HG03039 (cell line): Measurements from ENCODE around the gene STIM2.

Source experiments
- ATAC-seq: cut with Tn5 transposase; IDR thresholded peaks from one replicate; pipeline ENCODE4 v1.9.1; 2021; ENCODE audit warnings: mild to moderate bottlenecking, moderate library complexity; ENCODE audit not compliant: unreplicated experiment

Gene STIM2

DNA sequence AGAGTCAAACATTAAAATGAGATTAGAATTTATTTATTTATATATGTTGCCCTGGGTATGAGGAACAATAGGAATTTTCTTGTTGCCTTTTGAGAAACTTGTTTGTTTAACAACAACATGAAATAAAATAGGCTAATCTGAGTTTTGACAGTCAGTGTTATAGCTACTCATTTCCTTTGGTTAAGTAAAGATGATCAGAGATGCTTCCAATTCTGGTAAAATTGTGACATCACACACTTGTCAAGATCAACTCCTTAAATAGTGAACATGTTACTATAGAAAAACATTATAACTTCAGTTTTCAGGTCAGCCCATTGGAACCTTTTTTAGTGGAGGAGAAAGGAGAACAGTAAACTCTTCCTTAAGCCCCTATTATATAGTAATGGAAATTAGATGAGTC lies 136.1 kb downstream of the STIM2 start:
- ATAC-seq = no peak

GRCh38 chr4:26999689-27000088 lies 139.0 kb downstream of the STIM2 start:
- no peak for ATAC-seq

DNA sequence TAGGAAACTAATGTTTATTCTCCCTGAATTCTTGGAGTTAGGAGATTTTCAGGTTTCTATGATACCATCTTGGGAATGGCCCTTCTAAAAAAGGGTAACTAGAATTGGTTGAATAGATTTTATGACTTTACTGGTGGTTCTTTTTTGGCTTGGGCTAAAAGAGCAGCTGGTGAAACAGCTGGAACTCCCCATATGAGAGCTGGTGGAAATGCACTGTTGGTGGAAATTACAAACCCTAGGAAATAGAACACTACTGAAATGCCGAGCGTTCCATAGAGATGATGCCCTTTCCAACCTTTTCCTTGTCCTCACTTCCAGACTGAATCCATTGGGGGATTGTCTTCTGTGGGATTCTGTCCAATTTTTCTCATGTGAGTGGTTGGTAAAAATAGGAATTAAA lies 139.5 kb downstream of the STIM2 start:
- no peak for ATAC-seq

DNA sequence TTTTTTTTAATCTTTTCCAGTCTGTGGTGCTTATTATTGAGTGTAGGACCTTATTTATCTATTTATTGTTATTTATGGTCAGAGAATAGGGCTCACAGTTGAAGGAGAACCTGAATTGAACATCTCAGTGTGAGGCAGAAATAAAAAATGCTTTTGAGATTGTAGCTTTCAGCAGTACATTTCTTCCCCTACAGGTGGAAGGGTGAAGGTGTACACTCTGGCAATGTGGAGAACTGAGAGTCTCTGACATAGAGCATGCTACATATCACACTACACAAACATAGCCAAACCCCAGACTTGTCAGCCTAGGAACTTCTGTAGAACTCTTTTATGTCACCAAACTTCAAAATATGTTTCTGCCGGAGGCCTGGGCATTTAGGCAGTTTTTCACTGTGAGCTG lies 140.2 kb downstream of the STIM2 start:
- ATAC-seq = peak; percentile 50

DNA sequence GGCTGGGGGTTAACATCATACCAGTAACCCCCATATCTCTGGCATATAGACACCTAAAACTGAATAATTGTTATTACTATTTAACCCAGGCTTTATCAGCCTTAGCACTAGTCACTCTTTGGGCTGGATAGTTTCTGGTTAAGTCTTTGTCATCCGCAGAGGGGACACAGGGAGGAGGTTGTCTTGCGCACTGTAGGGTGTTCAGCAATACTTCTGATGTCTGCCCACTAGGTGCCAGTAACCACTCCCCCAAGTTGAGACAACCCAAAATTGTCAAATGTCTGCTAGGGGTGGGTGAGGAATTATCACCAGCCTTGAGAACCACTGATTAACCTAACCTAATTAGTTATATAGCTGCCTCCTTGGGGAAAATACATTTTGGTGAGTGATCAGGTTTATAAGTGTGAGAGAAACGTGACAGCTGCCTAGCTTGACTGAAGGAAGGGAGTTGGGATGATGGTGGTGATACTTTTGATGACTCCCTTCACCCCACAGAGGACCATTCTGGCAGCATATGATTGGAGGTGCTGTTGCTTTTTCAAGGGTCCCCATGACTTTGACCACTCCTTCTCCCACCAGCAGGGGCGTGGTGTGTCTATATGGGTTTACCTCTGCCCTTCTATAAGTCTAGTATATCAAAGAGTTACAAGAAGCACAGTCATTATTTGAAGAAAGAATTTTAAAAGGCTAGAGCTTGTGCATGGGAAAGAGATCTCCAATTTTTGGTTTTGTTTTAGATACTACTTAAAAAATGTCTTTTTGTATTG lies 140.9 kb downstream of the STIM2 start:
- ATAC-seq = no peak

- no peak for ATAC-seq
These were observed 143.0 kb downstream of the STIM2 start for GRCh38 chr4:27003642-27004113.

DNA sequence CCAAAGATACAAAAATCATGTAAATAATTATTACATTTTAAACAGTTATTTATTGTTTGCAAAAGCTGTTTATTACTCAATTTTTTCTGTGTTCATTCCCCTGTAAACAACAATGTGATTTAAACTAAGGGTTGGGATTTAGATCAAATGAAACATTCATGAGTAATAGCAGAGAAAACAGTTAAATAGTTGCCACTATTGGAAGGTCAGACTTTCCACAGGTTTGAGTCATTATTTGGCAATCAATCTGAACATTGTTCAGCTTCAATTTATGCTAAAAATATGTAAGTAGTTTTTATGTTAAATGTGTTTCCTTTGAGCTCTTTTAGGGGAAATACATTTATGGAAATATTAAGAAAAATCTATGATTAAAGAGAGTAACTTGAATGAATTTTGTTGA lies 144.9 kb downstream of the STIM2 start:
- ATAC-seq = no peak

GRCh38 chr4:27005905-27006590 lies 145.4 kb downstream of the STIM2 start:
- no peak for ATAC-seq

GRCh38 chr4:27006646-27007045 lies 146.0 kb downstream of the STIM2 start:
- no peak for ATAC-seq

DNA sequence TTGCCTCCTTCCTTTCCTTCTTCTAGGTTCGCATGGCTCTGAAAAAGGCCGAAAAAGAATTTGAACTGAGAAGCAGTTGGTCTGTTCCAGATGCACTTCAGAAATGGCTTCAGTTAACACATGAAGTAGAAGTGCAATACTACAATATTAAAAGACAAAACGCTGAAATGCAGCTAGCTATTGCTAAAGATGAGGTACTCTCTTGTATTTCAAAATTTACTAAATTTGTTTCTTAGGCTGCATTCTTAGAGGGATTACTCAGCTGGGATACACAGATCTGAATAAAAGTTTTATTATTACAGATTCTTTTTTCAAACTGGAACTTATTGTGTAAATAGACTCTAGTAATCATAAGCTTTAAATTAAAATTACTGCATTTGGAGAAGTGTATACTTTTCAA lies 146.9 kb downstream of the STIM2 start:
- ATAC-seq = no peak

DNA sequence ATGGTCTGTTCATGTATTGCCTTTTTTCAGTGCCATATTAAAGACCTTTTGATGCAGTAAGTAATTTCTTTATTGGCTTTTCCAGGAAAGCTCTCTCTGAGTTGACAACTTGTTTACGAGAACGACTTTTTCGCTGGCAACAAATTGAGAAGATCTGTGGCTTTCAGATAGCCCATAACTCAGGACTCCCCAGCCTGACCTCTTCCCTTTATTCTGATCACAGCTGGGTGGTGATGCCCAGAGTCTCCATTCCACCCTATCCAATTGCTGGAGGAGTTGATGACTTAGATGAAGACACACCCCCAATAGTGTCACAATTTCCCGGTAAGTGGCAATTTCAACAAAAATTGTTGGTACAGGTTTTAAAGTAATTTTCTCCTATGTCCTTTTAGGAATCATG lies 148.0 kb downstream of the STIM2 start:
- no peak for ATAC-seq

DNA sequence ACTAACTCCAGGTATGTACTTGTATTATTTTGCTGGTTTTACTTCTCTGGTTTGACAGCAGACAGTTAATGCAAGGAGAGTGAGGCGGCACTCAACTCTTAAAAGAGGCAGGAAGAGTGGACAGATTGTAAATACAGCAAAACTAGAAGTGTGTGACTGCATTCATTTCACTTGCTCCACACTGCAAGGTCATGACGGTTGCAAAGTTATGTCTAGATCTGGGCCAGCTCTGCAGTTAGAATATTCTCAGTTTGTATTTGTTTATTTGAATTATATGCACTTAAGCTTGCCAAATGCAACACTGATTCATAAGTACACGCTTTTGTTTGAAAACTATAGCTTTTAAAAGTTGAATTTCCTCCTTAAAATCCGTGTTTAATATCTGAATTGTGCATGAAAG lies 148.9 kb downstream of the STIM2 start:
- no peak for ATAC-seq

DNA sequence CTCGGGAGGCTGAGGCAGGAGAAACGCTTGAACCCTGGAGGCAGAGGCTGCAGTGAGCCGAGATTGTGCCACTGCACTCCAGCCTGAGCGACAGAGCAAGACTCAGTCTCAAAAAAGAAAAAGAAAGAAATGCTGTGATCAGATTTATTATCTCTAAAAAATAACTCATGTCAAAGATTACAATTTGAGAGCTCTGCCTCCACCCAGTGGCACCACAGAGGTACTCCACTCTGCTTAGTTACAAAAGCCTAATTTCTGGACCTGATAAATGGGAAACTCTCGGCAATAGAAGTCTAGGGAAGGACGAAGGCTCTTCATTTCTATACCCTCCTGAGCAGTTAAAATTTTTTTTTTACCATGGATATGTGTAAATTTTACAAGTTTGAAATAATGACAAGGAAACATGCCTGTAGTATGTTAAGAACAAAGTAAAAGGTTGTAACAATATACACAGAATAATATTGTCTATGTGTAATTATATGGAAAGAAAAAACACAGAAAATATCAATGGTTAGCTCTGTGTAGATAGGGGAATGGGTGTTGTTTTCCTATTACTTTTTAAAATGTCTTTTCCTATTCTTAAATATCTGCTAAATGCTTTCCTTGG lies 149.8 kb downstream of the STIM2 start:
- ATAC-seq = peak; percentile 71

DNA sequence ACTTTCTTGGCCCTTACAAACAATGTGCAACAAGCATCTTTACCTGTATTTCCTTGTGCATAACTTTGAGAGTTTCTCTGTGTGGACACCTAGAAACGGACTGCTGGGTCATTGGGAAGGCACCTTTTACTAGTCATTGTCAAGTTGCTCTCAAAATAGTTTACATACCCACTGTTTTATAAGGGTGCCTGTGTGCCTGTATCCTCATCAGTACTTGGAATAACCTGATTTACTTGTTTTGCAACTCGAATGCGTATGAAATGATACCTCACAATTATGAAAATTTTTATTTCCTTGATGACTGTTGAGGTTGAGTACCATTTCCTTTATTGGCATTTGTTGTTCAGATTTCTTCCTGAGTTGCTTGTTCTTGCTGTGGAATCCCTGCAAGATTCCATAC lies 150.8 kb downstream of the STIM2 start:
- no peak for ATAC-seq

GRCh38 chr4:27013012-27013411 lies 152.4 kb downstream of the STIM2 start:
- no peak for ATAC-seq

- ATAC-seq = no peak
These were observed 155.9 kb downstream of the STIM2 start for GRCh38 chr4:27016551-27016950.

- no peak for ATAC-seq
These were observed 157.0 kb downstream of the STIM2 start for GRCh38 chr4:27017623-27018022.

DNA sequence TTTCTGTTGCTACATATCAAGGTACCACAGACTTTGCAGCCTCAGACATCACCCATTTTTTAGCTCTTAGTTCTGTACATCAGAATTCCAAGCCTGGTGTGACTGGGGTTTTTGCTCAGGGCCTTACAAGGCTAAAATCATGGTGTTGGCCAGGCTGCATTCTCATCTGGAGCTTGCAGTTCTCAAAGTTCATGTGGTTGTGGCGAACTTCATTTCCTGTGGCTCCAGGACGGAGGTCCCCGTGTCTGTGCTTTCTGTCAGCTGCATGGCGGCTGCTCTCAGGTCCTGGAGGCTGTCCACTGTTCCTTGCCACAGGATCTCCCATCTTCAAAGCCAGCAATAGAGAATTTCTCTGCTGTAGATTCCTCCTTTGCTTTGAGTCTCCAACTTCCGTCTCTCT lies 157.4 kb downstream of the STIM2 start:
- ATAC-seq = no peak

DNA sequence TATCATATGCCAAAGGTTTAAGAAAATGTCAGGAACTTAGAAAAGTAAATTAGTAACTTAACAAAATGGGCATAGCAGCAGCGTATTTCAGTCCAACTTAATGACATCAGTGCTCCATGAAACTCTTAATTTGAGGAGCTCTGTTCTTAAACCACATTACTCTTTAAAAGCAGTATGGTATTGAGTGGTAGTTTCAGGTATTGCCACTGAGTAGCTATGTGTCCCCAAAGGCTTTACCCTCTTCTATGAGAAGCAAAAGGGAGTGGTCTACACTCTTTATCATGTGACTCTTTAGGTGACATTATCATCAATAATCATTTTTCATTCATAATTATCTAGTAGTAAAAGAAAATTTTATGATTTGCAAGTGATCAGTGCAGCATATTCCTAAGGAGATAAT lies 158.3 kb downstream of the STIM2 start:
- ATAC-seq = no peak

DNA sequence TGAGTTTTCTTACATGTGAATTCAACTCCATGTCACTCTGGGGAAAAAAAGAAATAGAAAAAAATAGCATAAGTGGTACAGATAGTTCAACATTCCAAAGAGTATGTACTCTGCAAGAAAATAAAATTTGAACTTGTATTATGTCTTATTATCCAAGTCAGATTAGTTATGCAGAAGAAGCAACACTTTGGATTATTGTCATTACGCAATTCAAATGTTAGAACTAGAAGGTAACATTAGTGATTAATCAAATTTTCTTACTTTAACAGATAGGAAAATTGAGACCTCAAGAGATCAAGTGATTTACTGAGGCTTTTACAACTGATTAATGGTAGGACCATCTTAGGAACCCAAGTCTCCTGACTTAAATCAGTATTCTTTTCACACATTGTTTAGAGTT lies 159.1 kb downstream of the STIM2 start:
- ATAC-seq = no peak

GRCh38 chr4:27020203-27020602 lies 159.6 kb downstream of the STIM2 start:
- no peak for ATAC-seq

DNA sequence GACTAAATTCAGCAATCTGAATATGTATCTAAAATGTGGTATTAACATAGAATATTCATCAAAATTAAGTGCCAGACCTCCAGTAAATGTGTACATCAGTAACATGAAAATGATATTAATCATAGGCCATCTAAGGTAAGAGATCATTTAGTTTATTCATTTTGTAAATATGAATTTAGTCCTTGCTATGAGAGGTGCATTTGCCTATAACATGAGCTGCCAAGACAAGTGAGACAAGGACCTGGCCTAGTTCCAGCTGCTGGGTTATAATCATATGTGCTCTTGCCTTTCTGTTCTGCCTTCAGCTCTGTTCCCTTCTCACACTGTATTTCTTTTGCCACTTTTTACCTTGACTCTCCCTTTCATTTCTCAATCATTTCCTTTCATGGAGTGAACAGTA lies 160.0 kb downstream of the STIM2 start:
- ATAC-seq = no peak
